Kidney glomerular epithelial cell (primary cell): ENCODE data around the gene PRKCD.

Experiments used
- DNase-seq: peaks from one replicate; lab custom pipeline; 2025; lab: John Stamatoyannopoulos, UW

PRKCD gene

DNA sequence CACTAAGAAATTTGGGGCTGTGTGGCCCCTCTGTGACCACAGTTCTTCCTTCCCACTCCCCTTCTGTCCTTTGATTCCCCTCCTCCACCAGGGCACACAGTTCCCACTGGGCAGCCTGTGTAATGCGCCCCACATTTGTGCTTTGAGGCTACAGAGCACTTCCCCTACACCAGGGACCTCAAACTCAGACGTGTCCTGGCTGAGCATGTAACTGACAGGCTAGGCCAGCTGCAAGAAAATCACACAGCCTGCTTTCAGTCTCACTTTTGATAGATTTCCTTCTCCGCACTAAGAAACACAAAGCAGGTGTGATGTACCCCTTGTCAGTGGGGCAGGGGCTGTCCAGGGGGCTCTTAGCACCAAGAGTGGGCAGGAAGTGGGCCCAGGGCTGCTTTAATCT, 29.6 kb downstream of the PRKCD start:
- no peak for DNase-seq

DNA sequence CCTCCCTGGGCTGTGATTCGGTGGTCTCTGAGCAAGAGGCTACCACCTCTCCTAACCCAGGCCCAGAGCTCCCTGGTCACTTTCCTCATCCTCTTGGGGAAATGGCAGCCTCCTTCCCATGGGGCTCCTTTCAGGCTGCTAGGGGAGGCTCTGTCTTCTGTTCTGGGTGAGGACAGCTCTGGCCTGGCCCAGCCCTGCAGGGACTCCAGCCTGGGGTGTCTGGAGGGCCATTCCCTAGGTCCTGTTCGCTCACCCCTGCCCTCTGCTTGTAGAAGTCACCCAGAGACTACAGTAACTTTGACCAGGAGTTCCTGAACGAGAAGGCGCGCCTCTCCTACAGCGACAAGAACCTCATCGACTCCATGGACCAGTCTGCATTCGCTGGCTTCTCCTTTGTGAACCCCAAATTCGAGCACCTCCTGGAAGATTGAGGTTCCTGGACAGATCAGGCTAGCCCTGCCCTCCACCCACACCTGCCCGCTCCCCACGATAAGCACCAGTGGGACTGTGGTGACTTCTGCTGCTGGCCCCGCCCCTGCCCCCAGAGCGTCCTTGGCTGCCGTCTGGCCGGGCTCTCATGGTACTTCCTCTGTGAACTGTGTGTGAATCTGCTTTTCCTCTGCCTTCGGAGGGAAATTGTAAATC, 30.9 kb downstream of the PRKCD start:
- no peak for DNase-seq

DNA sequence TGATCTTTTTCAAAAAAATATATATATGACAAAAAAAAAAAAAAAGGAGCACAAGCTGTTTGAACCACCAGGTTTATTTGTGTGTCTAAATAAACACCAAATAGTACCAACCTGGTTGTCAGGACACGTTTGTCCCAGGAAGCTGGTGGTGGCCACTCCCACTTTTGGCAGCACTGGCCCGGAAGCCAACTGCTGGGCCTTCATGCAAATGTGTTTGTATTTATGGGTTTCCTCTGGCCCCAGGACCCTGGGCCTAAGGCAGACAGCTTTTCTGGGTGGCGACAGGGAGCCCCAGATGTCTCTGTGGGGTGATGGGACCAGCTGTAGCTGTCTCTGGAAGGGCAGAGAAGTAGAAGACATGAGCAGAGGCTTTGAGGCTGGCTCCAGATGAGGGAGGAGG, 31.6 kb downstream of the PRKCD start:
- no peak for DNase-seq

GRCh38 chr3:53193466-53194209, 32.6 kb downstream of the PRKCD start:
- DNase-seq: no peak

GRCh38 chr3:53194210-53195065, 33.4 kb downstream of the PRKCD start:
- DNase-seq: peak; percentile 64

DNA sequence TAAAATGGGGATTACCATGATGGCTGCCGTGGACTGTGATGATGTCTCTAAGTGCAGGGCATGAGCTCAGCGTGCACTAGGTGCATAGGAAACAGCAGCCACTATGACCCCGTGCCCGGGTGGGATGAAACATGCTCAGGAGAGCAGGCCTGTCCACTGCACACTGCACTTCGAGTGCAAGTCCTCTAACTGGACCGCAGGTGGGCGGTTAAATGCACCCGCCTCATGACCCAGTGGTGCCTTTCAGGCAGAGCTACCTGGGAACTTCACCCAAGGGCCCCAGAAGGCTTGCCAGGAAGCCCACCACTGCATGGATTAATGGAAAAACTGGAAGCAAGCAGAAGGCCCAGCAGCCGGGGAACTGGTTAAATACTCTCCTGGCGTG, 34.0 kb downstream of the PRKCD start:
- no peak for DNase-seq

GRCh38 chr3:53195602-53196574, 34.9 kb downstream of the PRKCD start:
- peak; percentile 9 for DNase-seq

GRCh38 chr3:53196575-53197407, 35.8 kb downstream of the PRKCD start:
- no peak for DNase-seq

- no peak for DNase-seq
These were observed 37.4 kb downstream of the PRKCD start for GRCh38 chr3:53198256-53198977.

DNA sequence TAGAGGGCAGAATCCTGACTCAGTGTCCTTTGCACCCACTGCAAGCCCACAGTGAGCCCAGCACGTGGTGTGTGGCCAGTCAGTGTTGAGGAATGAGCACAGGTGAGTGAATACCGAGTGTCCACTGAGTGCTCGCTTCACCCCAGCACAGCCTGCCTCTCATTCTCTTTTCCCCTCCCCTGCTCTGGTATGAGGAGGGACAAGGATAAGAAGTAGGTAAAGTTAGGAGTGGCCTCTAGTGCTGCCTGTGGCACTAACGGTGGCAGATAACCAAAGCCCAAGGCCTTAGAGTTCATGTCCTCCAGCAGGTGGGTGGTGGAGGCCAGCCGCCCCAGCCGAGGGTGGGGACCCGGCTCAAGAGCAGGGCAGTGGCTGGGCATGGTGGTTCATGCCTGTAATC, 38.0 kb downstream of the PRKCD start:
- no peak for DNase-seq

GRCh38 chr3:53199834-53200233, 38.8 kb downstream of the PRKCD start:
- DNase-seq: no peak

DNA sequence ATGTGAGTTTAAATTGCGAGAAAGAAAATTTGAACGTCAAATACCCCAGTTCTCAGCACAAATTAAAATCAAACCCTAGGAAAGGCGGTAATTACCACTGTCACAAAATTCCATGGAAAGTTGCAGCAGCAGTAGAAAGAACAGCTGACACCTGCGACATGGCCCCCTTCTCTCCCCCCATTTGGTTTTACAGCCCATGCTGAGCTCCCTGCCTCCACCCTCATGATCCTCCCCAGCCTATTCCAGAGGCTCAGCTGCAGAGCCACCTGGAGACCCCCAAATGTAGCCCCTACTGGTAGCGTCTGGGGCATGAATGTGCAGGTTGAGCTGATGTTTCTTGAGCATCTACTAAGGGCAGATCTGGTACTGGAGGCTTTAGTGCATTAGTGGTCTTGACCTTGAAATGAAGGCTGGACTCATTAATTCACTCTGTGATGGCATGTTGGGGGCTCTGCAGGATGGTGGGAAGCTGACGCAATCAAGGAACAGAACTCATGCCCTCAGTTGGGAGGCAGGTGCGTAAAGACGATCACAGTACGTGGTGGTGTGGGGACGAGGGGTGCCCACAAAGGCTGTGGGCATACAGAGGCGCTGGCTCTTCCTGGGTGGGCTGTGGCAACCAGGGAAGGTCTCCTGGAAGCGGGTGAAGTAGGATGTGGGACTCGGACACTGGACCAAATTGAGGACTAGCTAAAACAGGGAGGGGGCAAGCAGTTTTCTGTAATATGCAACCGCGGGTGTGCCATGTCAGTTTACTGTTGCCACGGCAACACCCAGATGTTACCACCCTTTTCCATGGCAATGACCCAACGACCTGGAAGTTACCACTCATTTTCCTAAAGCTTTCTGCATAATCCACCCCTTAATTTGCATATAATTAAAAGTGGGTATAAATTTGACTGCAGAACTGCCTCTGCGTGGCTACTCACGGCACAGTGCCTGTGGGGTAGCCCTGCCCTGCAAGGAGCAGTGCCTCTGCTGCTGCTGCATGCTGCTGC, 39.8 kb downstream of the PRKCD start:
- DNase-seq: no peak

GRCh38 chr3:53202331-53203015, 41.5 kb downstream of the PRKCD start:
- no peak for DNase-seq

DNA sequence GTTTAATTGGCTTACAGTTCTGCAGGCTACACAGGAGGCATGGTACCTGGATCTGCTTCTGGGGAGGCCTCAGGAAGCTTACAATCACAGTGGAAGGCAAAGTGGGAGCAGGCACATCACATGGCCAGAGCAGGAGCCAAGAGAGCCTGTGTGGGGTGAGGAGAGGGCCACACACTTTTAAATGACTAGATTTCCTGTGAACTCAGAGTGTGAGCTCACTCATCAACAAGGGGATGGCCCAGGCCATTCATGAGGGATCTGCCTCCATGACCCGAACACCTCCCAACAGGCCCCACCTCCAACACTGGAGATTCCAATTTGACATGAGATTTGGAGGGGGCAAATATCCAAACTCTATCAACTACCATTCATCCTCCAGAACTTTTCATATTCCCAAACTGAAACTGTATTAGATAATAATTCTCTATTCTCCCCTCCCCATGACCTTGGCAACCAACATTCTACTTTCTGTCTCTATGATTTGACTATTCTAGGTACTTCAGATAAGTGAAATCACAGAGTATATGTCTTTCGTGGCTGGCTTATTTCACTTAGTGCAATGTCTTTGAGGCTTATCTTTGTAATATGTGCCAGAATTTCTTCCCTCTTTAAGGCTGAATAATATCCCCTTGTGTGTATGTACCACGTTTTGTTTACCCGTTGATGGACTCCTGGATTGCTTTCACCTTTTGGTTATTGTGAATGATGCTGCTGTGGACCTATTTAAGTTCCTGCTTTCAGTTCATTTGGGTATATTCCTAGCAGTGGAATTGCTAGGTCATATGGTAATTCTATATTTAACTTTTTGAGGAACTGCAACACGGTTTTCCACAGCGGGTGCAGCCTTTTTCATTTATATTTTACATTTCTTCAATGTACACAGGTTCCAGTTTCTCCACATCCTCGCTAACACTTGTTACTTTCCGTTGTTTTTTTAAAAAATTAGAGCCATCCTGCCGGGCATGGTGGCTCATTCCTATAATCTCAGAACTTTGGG, 51.0 kb downstream of the PRKCD start:
- DNase-seq: no peak

DNA sequence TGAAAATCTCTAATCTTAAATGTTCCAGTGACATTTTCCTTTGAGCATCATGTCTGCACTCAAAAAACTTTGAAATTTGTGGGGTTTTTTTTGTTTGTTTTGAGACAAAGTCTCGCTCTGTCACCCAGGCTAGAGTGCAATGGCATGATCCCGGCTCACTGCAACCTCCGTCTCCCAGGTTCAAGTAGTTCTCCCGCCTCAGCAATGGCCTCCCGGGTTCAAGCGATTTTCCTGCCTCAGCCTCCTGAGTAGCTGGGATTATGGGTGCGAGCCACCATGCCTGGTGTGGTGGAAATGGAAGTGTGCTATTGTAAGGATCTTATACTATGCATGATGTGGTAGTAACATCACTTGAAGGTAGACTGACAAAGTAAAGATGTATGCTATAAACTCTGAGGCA, 52.3 kb downstream of the PRKCD start:
- no peak for DNase-seq

DNA sequence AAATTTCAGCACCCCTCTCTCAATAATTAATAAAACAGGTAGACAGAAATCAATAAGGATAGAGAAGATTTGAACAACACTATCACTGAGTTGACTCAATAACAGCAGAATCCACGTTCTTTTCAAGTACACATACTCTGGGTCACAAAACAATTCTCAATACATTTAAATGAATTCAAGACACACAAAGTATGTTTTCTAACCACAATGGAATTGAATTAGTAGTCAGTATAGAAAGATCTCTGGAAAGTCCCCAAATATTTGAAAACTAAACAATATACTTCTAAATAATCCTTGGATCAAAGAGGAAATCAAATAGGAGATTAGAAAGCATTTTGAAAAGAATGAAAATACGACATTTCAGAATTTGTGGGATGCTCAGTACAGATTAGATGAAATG, 54.8 kb downstream of the PRKCD start:
- DNase-seq: no peak

DNA sequence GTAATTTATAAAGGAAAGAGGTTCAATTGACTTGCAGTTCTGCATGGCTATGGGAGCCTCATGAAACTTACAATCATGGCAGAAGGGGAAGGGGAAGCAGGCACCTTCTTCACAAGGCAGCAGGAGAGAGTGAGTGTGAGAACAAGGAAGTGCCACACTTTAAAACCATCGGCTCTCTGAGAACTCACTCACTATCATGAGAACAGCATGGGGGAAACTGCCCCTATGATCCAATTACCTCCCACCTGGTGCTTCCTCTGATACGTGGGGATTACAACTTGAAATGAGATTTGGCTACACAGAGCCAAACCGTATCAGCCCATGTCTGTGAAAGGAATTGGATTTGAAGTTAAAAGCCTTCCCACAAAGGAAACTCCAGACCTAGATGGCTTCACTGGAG, 55.7 kb downstream of the PRKCD start:
- no peak for DNase-seq
